GM19023 (cell line): ENCODE data around the gene LSP1.

ENCODE experiments used
- ATAC-seq: cut with Tn5 transposase; IDR thresholded peaks from one replicate; pipeline ENCODE4 v1.9.1; 2021; ENCODE audit warnings: mild to moderate bottlenecking, moderate library complexity; ENCODE audit not compliant: unreplicated experiment

LSP1 gene

DNA sequence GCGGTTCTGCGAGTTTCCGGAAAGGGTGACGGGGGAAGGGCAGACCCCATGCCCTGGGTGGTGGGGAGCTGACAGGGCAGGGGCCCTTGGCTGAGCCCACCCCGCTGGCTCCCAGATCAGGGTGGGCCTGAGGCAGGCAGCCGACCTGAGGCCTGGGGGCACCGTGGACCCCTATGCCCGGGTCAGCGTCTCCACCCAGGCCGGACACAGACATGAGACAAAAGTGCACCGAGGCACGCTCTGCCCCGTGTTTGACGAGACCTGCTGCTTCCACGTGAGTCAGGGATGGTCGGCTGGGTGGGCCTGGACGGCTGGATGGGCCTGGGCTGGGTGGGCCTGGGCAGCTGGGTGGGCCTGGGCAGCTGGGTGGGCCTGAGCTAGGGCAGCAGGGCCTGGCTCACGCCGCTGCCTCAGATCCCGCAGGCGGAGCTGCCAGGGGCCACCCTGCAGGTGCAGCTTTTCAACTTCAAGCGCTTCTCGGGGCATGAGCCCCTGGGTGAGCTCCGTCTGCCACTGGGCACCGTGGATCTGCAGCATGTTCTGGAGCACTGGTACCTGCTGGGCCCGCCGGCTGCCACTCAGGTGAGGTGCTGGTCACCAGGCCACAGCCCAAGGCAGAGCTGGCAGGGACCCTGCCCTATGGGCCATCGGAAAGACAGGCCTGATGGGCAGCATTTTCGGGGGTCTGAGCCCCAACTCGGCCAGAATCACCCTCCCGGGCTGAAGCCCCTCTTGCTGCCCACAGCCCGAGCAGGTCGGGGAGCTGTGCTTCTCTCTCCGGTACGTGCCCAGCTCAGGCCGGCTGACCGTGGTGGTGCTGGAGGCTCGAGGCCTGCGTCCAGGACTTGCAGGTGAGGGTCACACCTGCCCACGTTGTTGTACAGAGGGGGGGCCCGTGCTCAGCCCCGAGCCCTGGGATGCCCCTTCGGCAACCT lies 16.6 kb upstream of the LSP1 start:
- ATAC-seq, result no peak

DNA sequence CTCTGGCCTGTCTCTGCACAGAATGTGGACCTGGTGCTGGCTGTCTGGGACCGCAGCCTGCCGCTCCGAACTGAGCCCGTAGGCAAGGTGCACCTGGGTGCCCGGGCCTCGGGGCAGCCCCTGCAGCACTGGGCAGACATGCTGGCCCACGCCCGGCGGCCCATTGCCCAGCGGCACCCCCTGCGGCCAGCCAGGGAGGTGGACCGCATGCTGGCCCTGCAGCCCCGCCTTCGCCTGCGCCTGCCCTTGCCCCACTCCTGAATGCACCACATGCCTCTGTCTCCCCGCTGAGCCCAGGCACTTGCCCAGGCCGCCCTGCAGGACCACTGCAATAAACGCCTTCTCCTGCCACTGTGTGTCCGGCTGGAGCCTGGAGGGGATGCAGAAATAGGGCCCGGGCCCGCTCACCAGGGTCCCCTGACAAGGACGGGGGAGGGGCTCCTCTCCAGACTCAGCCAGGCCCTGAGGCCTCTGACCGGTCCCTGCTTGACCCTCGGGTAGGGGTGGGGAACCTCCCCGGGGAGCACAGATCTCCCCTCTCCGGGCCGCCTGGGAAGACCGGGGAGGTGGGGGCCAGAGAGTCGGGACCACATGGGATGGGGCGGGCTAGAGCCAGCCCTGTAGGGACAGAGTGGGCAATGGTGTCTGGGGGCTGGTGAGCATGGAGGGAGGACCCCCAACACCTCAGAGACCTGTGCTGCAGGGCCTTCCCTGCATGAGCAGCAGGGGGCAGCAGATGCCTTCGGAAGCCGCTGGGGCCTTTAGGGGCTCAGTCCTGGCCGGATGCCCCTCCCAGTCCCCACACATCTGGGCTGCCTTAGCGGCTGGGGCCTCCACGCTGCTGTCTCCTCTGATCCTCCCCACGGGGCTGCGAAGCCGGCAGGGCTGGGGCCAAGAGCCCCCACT lies 15.5 kb upstream of the LSP1 start:
- peak; percentile 62 for ATAC-seq

DNA sequence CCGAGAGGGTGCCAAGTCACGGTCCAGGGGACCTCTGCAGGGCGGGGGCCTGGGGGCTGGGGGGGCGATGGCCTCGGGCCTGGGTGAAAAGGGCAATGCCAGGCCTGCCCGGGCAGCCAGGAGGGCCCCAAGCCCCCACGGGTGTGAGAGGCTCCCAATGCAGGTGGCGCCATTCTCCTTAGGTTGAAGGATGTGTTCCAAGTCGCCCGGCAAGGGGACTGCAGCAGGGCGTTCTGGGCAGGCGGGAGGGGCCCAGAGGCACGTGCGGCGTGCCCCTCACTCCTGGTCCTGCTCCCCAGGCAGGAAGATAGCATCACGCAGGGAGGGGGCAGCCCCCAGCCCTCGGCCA lies 14.8 kb upstream of the LSP1 start:
- ATAC-seq, result no peak

DNA sequence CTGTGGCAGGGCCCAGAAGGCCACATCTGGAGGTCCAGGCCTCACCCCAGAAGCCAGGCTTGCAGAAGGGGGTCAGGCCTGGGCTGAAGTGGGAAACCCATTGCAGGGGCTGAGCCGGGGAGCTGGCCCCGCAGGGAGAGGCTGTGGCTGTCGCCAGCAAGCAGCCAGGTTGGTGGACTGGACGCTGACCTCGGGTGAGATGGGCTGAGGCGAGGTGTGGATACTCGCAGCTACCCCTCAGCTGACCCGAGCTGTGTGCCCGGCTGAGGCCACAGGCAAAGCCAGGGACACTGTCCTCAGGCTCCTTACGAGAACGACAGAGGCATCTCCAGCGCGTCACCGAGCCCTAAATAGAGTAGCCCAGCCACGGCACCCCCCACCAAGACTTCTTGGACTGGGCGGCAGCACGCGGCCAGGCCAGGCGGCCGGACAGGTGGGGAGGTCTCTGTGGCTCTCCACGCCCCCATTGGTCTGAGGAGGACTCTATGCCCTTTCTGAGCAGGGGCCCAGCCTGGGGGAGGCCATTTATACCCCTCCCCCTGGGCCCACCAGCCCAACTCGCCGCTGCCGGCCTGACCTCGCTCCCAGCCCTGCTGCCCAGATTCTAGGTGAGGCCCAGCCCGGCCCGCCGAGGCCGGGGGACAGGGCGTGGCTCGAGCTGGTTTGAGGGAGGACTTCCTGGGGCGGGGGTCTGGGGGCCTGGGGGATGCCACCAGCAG lies 14.3 kb upstream of the LSP1 start, which contains the start of gene TNNI2:
Gene TNNI2 (plus strand): TSS at position 556 of the 719 bp plus-strand sequence. CDS start 716 bp downstream, outside the sequence.
- ATAC-seq, result no peak

DNA sequence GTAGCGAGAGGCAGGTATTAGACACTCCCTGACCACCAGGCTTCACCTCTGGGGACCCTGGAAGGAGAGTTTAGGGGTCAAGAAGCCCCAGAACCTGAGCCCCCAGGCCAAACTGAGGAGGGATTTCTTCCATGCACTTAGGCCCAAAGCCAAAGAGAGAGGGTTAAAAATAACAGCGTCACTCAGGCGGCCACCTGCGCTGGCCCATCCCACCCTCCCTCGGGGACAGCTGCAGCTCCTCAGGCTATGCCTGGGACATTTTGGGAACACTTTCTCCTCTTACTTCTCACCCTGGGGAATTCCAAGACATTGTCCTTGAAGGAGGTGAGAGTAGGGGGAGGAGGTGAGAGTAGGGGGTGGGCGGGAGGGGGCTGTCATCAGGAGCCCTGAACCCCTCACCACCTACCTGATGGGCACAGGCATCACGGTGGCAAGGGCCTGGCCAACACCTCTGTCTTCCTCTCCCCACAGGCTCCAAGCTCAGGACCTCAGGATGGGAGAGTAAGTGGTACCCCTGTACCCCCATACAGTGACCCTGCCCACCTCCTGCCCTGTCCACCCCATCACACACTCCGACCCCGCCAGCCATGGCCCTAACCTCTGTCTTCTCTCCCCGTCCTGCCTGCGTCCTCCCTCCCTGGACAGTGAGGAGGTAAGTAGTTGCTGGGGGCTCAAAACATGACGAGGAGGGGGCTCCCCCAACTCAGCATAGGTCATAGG lies 13.5 kb upstream of the LSP1 start:
- no peak for ATAC-seq

DNA sequence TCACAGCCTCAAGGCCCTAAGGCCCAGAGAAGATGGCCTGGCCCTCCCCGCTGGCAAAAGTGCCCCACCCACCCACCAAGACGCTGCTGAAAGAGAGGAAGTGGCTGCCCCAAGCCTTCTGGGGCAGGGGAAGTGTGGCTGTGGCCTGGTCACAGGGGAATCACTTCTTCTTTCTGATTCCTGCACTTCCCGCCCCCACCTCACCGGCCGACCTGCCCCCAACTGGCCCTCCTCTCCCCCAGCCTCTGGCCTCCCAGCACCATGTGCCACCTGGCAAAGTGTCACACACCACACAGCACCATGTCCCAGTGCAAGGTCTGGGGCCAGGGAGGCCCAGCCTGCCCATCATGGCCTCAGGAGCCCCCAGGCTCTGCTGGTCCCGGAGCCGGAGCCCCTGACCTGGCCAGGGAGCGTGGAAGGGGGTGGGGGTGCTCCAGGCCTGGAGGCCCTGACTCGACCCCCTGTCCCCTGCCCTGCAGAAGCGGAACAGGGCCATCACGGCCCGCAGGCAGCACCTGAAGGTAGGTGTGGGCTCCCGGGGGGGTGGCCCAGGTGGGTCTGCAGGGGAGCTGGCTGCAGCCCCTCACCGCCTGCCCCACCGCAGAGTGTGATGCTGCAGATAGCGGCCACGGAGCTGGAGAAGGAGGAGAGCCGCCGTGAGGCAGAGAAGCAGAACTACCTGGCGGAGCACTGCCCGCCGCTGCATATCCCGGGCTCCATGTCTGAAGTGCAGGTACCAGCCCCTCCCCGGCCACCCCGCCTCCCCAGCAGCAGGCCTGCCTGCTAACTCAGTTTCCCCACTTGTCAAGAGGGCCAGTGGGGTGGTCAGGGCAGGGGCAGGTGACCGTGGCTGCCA lies 12.7 kb upstream of the LSP1 start:
- ATAC-seq, result no peak

DNA sequence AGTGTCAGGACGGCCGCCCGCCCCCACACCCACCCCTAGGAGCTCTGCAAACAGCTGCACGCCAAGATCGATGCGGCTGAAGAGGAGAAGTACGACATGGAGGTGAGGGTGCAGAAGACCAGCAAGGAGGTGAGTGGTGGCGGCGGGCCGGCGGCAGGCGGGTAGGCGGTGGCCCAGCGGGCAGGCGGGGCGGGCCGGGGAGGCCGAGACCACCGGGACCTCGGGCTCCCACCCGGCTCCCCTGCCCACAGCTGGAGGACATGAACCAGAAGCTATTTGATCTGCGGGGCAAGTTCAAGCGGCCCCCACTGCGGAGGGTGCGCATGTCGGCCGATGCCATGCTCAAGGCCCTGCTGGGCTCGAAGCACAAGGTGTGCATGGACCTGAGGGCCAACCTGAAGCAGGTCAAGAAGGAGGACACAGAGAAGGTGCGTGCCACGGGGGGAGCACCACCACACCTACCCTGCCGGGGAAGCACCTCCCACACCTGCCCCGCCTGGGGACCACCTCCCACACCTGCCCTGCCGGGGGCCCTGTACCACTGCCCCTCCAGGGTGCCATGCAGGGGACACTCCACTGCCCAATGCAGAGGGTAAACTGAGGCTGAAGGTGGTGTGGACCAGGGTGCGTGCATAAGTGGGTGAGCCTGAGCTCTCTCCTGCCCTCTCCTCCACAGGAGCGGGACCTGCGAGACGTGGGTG lies 12.0 kb upstream of the LSP1 start:
- no peak for ATAC-seq

DNA sequence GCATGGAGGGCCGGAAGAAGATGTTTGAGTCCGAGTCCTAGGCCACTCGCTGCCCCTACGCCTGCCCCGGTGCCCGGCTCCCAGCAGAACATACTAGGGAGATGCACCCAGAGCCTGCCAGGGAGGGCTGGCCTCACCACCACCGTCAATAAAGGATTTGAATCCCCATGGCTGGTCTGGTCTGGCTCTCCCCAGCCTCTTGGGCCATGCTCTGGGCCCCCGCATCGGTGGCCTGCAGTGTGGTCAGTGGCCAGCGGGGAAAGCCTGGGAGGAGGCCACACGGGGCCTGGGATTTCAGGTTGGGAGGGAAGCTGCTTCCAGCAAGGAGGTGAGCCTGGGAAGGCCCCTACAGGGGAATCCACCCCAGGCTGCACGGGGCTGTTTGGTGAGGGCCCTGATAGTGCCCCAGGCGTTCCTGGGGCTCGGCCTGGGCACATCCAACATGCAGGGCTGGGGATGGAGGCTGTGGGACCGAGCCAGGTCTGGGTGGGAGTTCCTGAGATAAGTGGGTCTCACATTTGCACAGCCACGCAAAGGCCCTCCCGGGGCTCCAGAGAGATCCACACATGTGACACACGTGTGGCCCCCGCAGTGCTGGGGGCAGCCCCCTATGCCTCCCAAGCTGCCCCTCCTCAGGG lies 11.3 kb upstream of the LSP1 start:
- ATAC-seq, result no peak

DNA sequence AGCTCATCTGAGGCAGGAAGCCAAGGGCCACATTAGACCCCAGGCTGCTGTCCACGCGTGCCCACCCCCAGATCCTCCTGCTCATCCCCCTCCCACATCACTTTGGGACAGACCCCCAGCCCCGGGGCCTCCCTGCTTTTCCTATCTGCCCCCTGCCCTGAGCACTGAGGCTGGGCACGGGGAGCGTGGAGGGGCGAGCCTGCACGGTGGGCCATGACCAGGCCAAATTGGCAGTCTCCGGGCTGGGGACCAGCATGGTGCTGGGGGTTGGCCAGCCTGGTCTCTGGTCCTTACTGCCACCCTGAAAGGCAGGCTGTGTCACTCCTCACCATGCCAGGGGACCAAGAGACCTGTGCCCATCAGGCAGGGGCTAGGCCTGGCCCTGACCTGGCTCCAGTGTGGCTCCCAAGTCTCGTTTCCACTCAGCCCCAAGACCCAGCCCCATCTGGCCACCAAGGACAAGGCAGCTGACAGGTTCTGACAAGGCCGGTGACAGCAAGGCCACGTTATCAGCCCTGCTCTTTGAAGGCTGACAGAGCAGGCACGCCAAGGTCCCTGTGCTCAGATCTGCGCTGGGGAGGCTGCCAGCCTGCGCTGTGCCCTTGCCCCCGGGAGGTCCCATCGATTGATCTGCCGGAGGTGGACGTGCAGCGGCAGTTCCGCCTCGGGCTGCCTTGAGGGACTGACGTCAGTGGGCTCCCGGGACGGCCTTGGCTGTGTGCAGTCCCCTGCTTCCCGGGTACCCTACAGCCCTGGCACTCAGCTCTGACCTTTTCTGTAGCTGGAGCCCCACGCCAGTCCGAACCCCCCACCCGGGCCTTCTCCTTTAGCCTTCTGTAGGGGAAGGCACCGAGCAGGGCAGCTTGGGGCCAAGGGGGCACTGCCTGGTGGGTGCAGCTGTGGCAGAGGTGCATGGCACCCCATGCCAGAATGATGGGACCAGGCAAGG lies 10.5 kb upstream of the LSP1 start:
- no peak for ATAC-seq

DNA sequence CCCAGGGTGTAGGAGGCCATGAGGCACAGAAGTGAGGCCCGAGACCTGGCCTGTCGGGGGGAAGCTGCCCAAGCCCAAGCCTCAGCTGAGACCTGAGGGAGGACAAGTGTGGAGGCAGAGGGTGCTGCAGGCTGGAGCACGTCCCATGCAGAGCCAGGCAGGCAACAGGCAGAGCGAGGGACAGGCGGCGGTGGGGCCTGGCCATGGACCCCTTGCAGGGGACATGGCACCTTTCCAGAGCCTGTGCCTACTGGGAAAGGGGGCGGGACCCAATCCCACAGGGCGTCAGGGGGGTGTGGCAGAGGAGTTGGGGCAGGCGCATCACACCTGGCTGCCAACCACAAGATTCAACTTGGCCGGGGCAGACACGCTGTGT lies 9.8 kb upstream of the LSP1 start:
- ATAC-seq, result no peak

DNA sequence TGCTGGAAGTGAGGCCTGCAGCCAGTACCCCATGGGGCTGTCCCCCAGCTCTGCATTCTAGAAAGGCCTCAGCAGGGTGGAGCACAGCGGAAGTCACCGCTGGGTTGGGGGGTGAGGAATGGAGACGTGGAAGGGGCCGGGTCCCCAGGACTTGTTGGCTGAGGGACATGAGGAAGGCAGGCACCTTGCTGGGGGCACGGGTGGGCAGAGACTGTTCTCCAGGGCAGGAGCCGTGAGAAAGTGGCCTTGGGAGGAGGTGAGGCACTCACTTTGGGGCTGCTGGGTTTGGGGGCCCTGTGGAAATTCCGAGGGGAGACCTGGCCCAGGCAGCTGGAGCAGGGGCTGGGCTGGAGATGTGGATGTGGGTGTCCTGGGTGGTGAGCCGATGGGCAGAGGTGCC lies 9.1 kb upstream of the LSP1 start:
- no peak for ATAC-seq

DNA sequence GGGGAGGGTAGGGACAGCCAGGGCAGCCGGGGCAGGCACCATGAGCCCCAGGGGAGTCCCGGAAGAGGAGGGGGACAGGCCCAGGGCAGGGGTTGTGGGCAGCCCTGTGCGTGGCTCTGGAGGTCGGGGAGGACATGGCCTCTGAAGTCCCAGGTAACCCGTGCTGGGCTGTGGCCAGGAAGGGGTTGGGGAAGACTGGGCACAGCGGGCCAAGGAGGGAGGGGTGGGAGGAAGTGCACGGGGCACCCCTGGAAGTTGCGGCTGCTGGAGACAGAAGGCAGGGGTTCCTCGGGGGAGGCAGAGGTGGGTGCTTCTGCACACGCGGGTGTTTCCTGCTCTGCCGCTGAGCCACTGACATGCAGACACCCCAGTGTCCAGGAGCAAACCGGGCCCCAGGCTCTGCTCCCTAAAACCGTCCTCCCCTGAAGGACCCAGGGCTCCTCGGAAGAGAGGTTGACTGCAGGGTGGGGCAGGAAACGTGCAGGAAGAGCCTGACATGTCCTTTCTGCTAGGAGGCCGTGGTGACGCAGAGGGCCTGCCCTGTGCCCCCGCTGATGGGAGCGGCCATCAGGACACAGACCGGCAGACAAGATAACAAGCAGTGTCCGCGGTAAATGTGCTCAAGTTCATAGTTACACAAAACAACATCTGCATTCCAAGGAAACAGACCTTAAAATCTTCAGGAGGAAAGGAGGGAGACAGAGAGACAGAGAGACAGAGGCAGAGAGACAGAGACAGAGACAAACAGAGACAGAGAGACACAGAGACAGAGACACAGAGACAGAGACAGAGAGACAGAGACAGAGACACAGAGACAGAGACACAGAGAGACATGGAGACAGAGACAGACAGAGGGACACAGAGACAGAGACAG lies 8.4 kb upstream of the LSP1 start:
- ATAC-seq, result no peak

DNA sequence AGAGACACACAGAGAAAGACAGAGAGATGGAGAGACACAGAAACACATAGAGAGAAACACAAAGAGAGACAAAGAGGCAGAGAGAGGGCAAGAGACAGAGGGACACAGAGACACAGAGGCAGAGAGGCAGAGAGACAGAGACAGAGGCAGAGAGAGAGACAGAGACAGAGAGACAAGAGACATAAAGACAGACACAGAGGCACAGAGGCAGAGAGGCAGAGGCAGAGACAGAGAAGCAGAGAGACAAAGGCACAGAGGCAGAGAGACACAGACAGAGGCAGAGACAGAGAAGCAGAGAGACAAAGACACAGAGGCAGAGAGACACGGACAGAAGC lies 7.8 kb upstream of the LSP1 start:
- ATAC-seq, result no peak

DNA sequence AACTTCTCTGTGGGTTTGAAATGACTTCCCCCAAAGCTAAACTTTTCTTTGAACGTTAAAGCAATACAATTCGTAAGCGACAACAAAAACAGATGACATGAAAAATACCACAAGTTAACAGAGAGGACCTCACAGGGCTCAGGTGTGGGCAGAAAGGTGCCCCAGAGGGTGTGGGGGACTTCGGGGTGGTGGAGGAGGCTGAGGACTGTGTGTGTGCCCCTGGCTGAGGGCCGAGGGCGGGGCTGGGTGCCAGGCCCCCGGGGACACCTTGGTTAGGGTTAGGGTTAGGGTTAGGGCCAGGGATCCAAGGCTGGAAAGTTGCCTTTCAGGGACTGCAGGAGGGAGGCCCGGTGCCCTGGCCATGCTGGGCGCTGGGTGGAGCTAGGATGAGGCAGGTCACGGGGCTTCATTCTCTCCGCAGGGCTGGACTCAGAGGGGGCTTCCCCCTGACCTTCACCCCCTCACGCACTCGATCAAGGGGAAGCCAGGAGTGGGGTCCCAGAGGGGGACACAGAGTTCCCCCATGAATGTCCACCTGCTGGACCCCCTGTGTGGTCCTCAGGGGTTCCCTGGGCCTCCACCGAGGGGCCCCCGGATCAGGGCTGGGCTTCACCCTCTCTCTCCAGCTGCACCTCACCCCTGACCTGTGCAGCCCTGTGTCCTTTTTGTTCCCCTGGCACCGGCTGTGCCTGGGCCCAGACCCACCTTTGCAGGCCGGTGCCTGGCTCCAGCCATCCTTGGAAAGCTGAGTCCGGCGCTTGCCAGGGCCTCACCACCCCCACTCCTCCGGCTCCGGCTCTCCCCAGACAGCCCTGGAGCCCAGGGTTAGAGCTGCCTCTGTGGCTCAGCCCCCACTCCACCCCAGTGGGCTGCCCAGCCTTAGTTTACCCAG lies 7.1 kb upstream of the LSP1 start:
- ATAC-seq, result no peak

DNA sequence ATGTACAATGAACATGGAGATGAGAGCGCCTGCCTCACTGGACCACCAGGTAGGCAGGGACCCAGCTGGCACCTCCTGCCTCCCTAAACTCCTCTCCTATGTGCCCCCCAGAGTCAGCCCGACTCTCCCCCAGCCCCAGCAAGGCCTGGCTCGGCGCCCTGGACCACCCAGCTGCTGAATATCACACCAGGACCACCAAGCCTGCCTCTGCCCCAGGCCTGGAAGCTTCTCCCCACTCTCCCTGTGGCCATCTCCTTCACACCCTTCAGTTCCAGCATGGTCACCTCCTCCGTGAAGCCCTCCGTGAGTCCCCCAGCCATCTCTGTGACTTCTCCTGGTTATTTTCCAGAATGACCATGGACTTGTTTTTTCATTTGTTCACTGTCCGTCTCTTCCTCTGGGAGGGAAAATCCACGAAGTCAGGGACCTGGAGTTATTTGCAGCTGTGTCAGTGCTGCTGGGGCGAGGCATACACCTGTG lies 6.4 kb upstream of the LSP1 start:
- no peak for ATAC-seq
